ENCODE measurements around the gene ZYX.

ZYX gene

DNA sequence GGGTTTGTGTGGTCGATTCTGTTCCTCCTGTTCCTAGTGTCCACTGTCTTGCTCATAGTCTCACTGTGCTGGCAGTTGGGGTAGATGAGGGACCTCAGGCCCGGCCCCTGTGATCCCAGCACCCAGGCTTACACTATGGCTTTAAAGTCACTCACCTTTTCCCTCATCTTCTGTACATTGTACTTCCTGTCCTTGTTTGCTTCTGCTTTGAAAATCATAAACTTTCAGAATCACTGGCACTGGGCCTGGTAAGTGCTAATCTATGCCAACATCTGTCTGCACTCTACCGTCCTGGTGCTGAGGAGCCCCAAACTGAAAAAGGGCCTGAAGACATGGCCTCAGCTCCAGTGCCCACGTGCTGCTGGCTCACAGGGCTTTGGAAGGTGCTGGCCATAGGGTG, 56.4 kb downstream of the ZYX start:
- H3K9me3 ChIP-seq, result no peaks in the 10 kb centered on the region
- in situ Hi-C loops (cut with MboI; ENCODE audit: low sequenced_read_pairs), result no loop called here
- peaks cover 7% of the 10 kb centered on the region; the same call in 1 of the 2 replicates for H3K27me3 ChIP-seq (ENCODE audit: low read depth)
- H3K4me3 ChIP-seq, result no peak overlapping the region
- H3K4me1 ChIP-seq, result 0 out of 2 replicates have a peak, but pooled peaks cover 3% of the 10 kb centered on the region
- H3K36me3 ChIP-seq (replicated peaks), result no peaks in the 10 kb centered on the region
- DNase-seq (ENCODE audit: low spot score in 2 of 2), result no peak

DNA sequence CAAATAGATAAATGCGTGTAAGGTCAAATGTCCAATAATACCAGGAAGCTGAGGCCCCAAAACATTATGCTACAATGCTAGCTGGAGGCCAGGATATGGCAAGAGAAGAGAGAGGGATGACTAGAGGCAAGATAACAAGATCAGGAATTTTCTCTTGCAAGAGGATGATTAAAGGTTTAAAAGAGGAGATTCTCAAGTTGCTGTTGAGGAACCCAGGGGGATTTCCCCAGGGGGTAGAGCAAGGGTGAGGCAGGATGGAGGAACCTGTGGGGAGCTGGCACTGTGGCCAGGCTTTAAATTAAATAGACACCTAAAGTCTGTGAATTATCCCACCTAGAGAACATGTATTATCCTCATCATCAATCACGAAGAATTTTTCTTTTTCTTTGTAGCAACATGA, 58.7 kb downstream of the ZYX start:
- Histone ChIP-seq H3K4me1 (0 out of 2 replicates have a peak, but pooled peaks cover 3% of the 10 kb centered on the region), H3K4me3 (no peak overlapping the region), H3K36me3 (replicated peaks) (no peaks in the 10 kb centered on the region), H3K27me3 (ENCODE audit: low read depth) (peaks cover 7% of the 10 kb centered on the region; the same call in 1 of the 2 replicates), H3K9me3 (no peaks in the 10 kb centered on the region)
- in situ Hi-C loops (cut with MboI; ENCODE audit: low sequenced_read_pairs), result no loop called here
- no peak for DNase-seq (ENCODE audit: low spot score in 2 of 2)
